PC-9 (cell line): Measurements from ENCODE around the gene GUCD1. TPM values are rescaled to one million over a fixed set of nuclear protein-coding genes. Genes with fewer than 3 reads are reported as not detected.

Experiments
- BruUV-seq: library from RNA; stranded (reverse); fragments of 400-500 nt; replicated peaks from 2 replicates; lab custom pipeline; 2021; lab: Mats Ljungman, UMichigan
- CTCF ChIA-PET: fragments of 300-600 bp; sonication (Branson Sonifier 250); formaldehyde crosslinking; loops from one replicate; lab custom pipeline; 2022; ENCODE audit warnings: antibody characterized with exemption; lab: Charles Lee
- POLR2A ChIA-PET: fragments of 300-600 bp; sonication (Branson Sonifier 250); formaldehyde crosslinking; loops from one replicate; lab custom pipeline; 2022; ENCODE audit warnings: antibody characterized with exemption; ENCODE audit not compliant: unreplicated experiment; lab: Charles Lee
- DNase-seq, 2 experiments: peaks; one replicate each; pipeline versions ENCODE4 v3.0.0 to v3.0.0-alpha.2; 2015 to 2022; ENCODE audit warnings: mixed read lengths in 1 of 2
- H2AFZ ChIP-seq: fragments of 200-600 bp; sonication (generic); 2 replicates; pipeline ENCODE4 v1.8.1; 2017; ENCODE audit warnings: antibody characterized with exemption
- H3F3A ChIP-seq: fragments of 200-600 bp; sonication (generic); 2 replicates; pipeline ENCODE4 v1.8.1; 2017; ENCODE audit warnings: antibody characterized with exemption, mild to moderate bottlenecking, low read depth; ENCODE audit not compliant: insufficient read depth
- H3K27ac ChIP-seq: fragments of 200-600 bp; sonication (generic); 2 replicates; pipeline ENCODE4 v1.6.1; 2016; ENCODE audit warnings: mixed run types
- H3K27me3 ChIP-seq: fragments of 200-600 bp; sonication (generic); 2 replicates; pipeline ENCODE4 v1.6.1; 2016; ENCODE audit warnings: low read depth, mixed run types; ENCODE audit not compliant: insufficient read depth
- H3K36me3 ChIP-seq: fragments of 200-600 bp; sonication (generic); 2 replicates; pipeline ENCODE4 v1.6.1; 2016; ENCODE audit warnings: low read depth, mixed run types
- H3K4me1 ChIP-seq: fragments of 200-600 bp; sonication (generic); replicated peaks from 2 replicates; pipeline ENCODE4 v1.6.1; 2016; ENCODE audit warnings: mixed run types; ENCODE audit not compliant: insufficient read depth
- H3K4me2 ChIP-seq: fragments of 200-600 bp; sonication (generic); 2 replicates; pipeline ENCODE4 v1.6.1; 2017; ENCODE audit warnings: mixed run types
- H3K4me3 ChIP-seq: fragments of 200-600 bp; sonication (generic); 2 replicates; pipeline ENCODE4 v1.6.1; 2016; ENCODE audit warnings: mixed run types
- H3K79me2 ChIP-seq: fragments of 200-600 bp; sonication (generic); 2 replicates; pipeline ENCODE4 v1.6.1; 2017; ENCODE audit warnings: low read depth, mixed run types
- H3K9me2 ChIP-seq: fragments of 200-600 bp; sonication (generic); 2 replicates; pipeline ENCODE4 v1.8.1; 2017; ENCODE audit warnings: mild to moderate bottlenecking; ENCODE audit not compliant: insufficient read depth
- H3K9me3 ChIP-seq: fragments of 200-600 bp; sonication (generic); 2 replicates; pipeline ENCODE4 v1.8.1; 2016; ENCODE audit warnings: low read depth; ENCODE audit not compliant: insufficient read depth
- H4K20me1 ChIP-seq: fragments of 200-600 bp; sonication (generic); 2 replicates; pipeline ENCODE4 v1.8.1; 2017; ENCODE audit not compliant: insufficient read depth
- EZH2 ChIP-seq: fragments of 200-600 bp; sonication (generic); IDR thresholded peaks from 2 replicates; pipeline ENCODE4 v1.8.0; 2017; ENCODE audit warnings: antibody characterized with exemption, low read depth
- intact Hi-C: fragments of 100-400 bp; cut with micrococcal nuclease; formaldehyde crosslinking; loops from one replicate; pipeline ENCODE4 v1.10.0; 2022; ENCODE audit not compliant: unreplicated experiment
- total RNA-seq: library from RNA; stranded (reverse); gene quantifications from 2 replicates; pipeline ENCODE4 v1.2.3, GENCODE V29; 2021
- TF ChIP-seq, protein P1 (sequence below): fragments of 200-600 bp; sonication (generic); conservative IDR thresholded peaks from 2 replicates; pipeline ENCODE4 v1.6.1; 2017; ENCODE audit warnings: mixed run types, antibody characterized with exemption, mild to moderate bottlenecking, moderate library complexity

GUCD1 gene
- total RNA-seq, 1 experiment from 2014 or later = 80.2 TPM

DNA sequence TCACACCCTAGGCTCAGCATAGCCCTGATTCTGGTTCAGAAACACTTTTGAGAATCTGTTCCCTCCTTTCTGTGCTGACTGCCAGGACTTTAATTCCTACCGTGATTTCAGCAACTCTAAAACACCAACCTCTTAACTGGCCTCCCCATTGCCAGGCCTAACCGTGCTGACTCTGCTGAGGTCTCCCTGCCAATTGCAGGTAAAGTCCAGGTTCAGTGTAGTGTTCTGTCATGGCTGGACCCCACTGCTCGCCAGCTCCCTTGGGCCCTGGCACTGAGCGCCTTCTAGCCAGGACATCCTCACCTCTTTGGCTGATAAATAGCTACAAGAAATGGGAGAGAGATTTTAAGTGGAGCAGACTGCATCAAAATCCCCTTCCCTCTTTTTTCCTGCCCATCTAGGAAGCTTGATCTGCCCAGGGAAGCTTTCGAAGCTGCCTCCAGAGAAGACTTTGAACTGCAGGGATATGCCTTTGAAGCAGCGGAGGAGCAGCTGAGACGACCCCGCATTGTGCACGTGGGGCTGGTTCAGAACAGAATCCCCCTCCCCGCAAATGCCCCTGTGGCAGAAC lies 55.1 kb downstream of the GUCD1 start:
- H3K79me2 ChIP-seq = no peaks in the 10 kb centered on the region
- no peak overlapping the region for H3K4me2 ChIP-seq
- BruUV-seq = no TSS peak
- H3K9me3 ChIP-seq = no peaks in the 10 kb centered on the region
- no peak overlapping the region for H2AFZ ChIP-seq
- TF ChIP-seq EZH2 = no peak
- TF ChIP-seq, protein P1, sequence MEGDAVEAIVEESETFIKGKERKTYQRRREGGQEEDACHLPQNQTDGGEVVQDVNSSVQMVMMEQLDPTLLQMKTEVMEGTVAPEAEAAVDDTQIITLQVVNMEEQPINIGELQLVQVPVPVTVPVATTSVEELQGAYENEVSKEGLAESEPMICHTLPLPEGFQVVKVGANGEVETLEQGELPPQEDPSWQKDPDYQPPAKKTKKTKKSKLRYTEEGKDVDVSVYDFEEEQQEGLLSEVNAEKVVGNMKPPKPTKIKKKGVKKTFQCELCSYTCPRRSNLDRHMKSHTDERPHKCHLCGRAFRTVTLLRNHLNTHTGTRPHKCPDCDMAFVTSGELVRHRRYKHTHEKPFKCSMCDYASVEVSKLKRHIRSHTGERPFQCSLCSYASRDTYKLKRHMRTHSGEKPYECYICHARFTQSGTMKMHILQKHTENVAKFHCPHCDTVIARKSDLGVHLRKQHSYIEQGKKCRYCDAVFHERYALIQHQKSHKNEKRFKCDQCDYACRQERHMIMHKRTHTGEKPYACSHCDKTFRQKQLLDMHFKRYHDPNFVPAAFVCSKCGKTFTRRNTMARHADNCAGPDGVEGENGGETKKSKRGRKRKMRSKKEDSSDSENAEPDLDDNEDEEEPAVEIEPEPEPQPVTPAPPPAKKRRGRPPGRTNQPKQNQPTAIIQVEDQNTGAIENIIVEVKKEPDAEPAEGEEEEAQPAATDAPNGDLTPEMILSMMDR = no peak
- ChIA-PET CTCF (no interaction called here), POLR2A (no interaction called here)
- H3K4me3 ChIP-seq = no peak overlapping the region
- H3K27ac ChIP-seq = no peak overlapping the region
- DNase-seq = no peak
- H3F3A ChIP-seq = no peaks in the 10 kb centered on the region; the same call in 1 of the 2 replicates
- no peaks in the 10 kb centered on the region for H4K20me1 ChIP-seq
- intact Hi-C loops = no loop called here
- no peaks in the 10 kb centered on the region for H3K9me2 ChIP-seq
- H3K36me3 ChIP-seq = no peaks in the 10 kb centered on the region
- H3K27me3 ChIP-seq = no peaks in the 10 kb centered on the region
- H3K4me1 ChIP-seq = peaks cover 27% of the 10 kb centered on the region

DNA sequence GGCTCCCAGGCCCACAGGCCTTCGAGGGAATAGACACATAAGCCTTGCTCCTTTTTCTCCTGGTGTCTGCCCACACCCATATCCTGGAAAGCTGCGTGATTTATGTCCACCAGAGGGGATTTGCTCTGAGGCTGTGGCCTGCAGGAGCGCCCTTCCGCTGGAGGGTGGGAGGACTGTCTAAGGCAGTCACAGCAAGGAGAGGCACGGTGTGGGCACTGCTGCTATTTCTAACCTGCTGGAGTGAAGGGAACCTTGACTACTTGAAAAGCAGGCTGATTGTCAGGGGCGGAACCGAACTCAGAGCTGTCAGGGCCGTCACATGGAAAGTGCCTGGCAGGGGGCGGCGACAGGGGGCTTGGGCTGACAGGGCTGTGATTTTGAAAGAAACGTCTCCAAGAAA lies 56.1 kb downstream of the GUCD1 start:
- H3K4me2 ChIP-seq = no peak overlapping the region
- no peaks in the 10 kb centered on the region for H3K9me2 ChIP-seq
- H3K27ac ChIP-seq = no peak overlapping the region
- intact Hi-C loops = no loop called here
- H3K4me1 ChIP-seq = peaks cover 17% of the 10 kb centered on the region
- BruUV-seq = no TSS peak
- DNase-seq = no peak
- no peaks in the 10 kb centered on the region for H3K79me2 ChIP-seq
- H2AFZ ChIP-seq = no peak overlapping the region
- no peaks in the 10 kb centered on the region; the same call in 1 of the 2 replicates for H3F3A ChIP-seq
- POLR2A ChIA-PET = no interaction called here
- CTCF ChIA-PET = no interaction called here
- H3K4me3 ChIP-seq = no peak overlapping the region
- H3K9me3 ChIP-seq = no peaks in the 10 kb centered on the region
- no peaks in the 10 kb centered on the region for H4K20me1 ChIP-seq
- no peak for TF ChIP-seq EZH2
- TF ChIP-seq, protein P1 = no peak
- no peaks in the 10 kb centered on the region for H3K27me3 ChIP-seq
- H3K36me3 ChIP-seq = no peaks in the 10 kb centered on the region

DNA sequence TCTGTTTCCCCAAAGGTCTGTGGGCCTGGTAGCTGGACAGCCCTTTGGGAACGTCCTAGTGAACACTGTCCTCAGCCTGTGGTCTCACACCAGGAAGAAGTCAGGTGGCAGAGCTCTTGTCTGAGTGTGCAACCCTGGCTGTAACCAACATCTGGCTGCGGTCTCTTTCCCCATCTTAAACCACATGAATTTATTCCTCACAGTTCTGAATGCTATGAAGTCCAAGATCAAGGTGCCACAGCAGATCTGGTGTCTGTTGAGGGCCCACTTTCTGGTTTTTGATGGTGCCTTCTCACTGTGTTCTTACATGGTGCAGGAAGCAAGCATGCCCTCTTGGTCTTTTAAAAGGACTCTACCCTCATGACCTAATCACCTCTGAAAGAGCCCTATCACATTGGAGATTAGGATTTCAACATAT lies 57.1 kb downstream of the GUCD1 start:
- no peak for DNase-seq
- Histone ChIP-seq H3K4me3 (no peak overlapping the region), H3K27ac (no peak overlapping the region), H3K9me2 (no peaks in the 10 kb centered on the region), H3K79me2 (no peaks in the 10 kb centered on the region), H3K27me3 (no peaks in the 10 kb centered on the region), H3K4me2 (no peak overlapping the region), H2AFZ (no peak overlapping the region), H4K20me1 (no peaks in the 10 kb centered on the region), H3K36me3 (no peaks in the 10 kb centered on the region), H3K4me1 (peaks cover 7% of the 10 kb centered on the region; the same call in 1 of the 2 replicates), H3K9me3 (no peaks in the 10 kb centered on the region), H3F3A (no peaks in the 10 kb centered on the region)
- CTCF ChIA-PET = no interaction called here
- BruUV-seq = no TSS peak
- intact Hi-C loops = no loop called here
- POLR2A ChIA-PET = no interaction called here
- TF ChIP-seq, protein P1 = no peak
- no peak for TF ChIP-seq EZH2
